ENCODE measurements around the gene CTF1.

CTF1 gene

GRCh38 chr16:30896261-30896888 lies at the start of gene CTF1:
Gene CTF1 (plus strand): TSS chr16:30896614. CDS start chr16:30896644, 30 bp downstream.
- TF ChIP-seq GATA2 (IDR thresholded peaks at IDR 0.05; ENCODE audit: low read depth, low read length) = no peak
- no peak for TF ChIP-seq GATA3 (IDR thresholded peaks at IDR 0.05; ENCODE audit: low read depth, low read length)

GRCh38 chr16:30846649-30847402 lies 49.6 kb upstream of the CTF1 start:
- TF ChIP-seq GATA3 (IDR thresholded peaks at IDR 0.05; ENCODE audit: low read depth, low read length) = no peak
- no peak for TF ChIP-seq GATA2 (IDR thresholded peaks at IDR 0.05; ENCODE audit: low read depth, low read length)

GRCh38 chr16:30850246-30850645 lies 46.2 kb upstream of the CTF1 start:
- TF ChIP-seq GATA3 (IDR thresholded peaks at IDR 0.05; ENCODE audit: low read depth, low read length) (no peak), GATA2 (IDR thresholded peaks at IDR 0.05; ENCODE audit: low read depth, low read length) (no peak)

- TF ChIP-seq GATA3 (IDR thresholded peaks at IDR 0.05; ENCODE audit: low read depth, low read length) = no peak
- TF ChIP-seq GATA2 (IDR thresholded peaks at IDR 0.05; ENCODE audit: low read depth, low read length) = no peak
Observed at GRCh38 chr16:30853758-30854157, 42.7 kb upstream of the CTF1 start.

- TF ChIP-seq GATA3 (IDR thresholded peaks at IDR 0.05; ENCODE audit: low read depth, low read length) (no peak), GATA2 (IDR thresholded peaks at IDR 0.05; ENCODE audit: low read depth, low read length) (no peak)
Observed at GRCh38 chr16:30858111-30858495, 38.3 kb upstream of the CTF1 start.

- TF ChIP-seq GATA2 (IDR thresholded peaks at IDR 0.05; ENCODE audit: low read depth, low read length) (no peak; the same call in 1 of the 2 replicates), GATA3 (IDR thresholded peaks at IDR 0.05; ENCODE audit: low read depth, low read length) (no peak)
Observed at GRCh38 chr16:30858829-30859423, 37.5 kb upstream of the CTF1 start.

GRCh38 chr16:30866031-30866430 lies 30.4 kb upstream of the CTF1 start:
- no peak for TF ChIP-seq GATA2 (IDR thresholded peaks at IDR 0.05; ENCODE audit: low read depth, low read length)
- TF ChIP-seq GATA3 (IDR thresholded peaks at IDR 0.05; ENCODE audit: low read depth, low read length) = no peak

GRCh38 chr16:30867747-30868146 lies 28.7 kb upstream of the CTF1 start:
- TF ChIP-seq GATA3 (IDR thresholded peaks at IDR 0.05; ENCODE audit: low read depth, low read length) (no peak), GATA2 (IDR thresholded peaks at IDR 0.05; ENCODE audit: low read depth, low read length) (no peak)

- TF ChIP-seq GATA2 (IDR thresholded peaks at IDR 0.05; ENCODE audit: low read depth, low read length) (no peak), GATA3 (IDR thresholded peaks at IDR 0.05; ENCODE audit: low read depth, low read length) (no peak)
Observed at GRCh38 chr16:30870904-30871303, 25.5 kb upstream of the CTF1 start.

GRCh38 chr16:30874244-30874820 lies 22.1 kb upstream of the CTF1 start:
- TF ChIP-seq GATA3 (IDR thresholded peaks at IDR 0.05; ENCODE audit: low read depth, low read length) (no peak), GATA2 (IDR thresholded peaks at IDR 0.05; ENCODE audit: low read depth, low read length) (no peak)

GRCh38 chr16:30874821-30875717 lies 21.3 kb upstream of the CTF1 start:
- TF ChIP-seq GATA3 (IDR thresholded peaks at IDR 0.05; ENCODE audit: low read depth, low read length) (no peak), GATA2 (IDR thresholded peaks at IDR 0.05; ENCODE audit: low read depth, low read length) (peak; percentile 60)

- TF ChIP-seq GATA3 (IDR thresholded peaks at IDR 0.05; ENCODE audit: low read depth, low read length) = no peak
- TF ChIP-seq GATA2 (IDR thresholded peaks at IDR 0.05; ENCODE audit: low read depth, low read length) = no peak
Observed at GRCh38 chr16:30875871-30876801, 20.3 kb upstream of the CTF1 start.

- TF ChIP-seq GATA2 (IDR thresholded peaks at IDR 0.05; ENCODE audit: low read depth, low read length) = no peak
- no peak for TF ChIP-seq GATA3 (IDR thresholded peaks at IDR 0.05; ENCODE audit: low read depth, low read length)
Observed at GRCh38 chr16:30876867-30877266, 19.5 kb upstream of the CTF1 start.
